ENCODE results near the gene CCDC39.

Gene CCDC39

GRCh38 chr3:180580934-180581333 is 98.4 kb downstream of the CCDC39 start:
- H2BK12ac ChIP-seq (ENCODE audit: low read length) = no peak overlapping the region
- WGBS (ENCODE audit: extremely low coverage, insufficient coverage, insufficient read length) = no CpG with 5 or more reads among the region's 1 CpG
- H3K9me3 ChIP-seq (ENCODE audit: insufficient read depth, low read depth, low read length) = no peaks in the 10 kb centered on the region

GRCh38 chr3:180575571-180575970 is 103.7 kb downstream of the CCDC39 start:
- Histone ChIP-seq H3K27me3 (ENCODE audit: insufficient read depth, low read length) (no peaks in the 10 kb centered on the region), H3K4me1 (ENCODE audit: control insufficient read depth in 1 of 2, insufficient read depth in 2 of 2, low read length in 2 of 2) (no peaks in the 10 kb centered on the region), H4K91ac (ENCODE audit: low read depth, low read length) (no peak overlapping the region), H4K8ac (ENCODE audit: low read depth, low read length) (no peak overlapping the region), H4K12ac (ENCODE audit: low read depth, low read length) (no peak overlapping the region), H2AK5ac (ENCODE audit: low read length) (no peak overlapping the region), H3K79me2 (ENCODE audit: control insufficient read depth, insufficient read depth, low read length, poor library complexity) (no peaks in the 10 kb centered on the region), H3K4ac (ENCODE audit: low read depth, low read length) (no peak overlapping the region), H2BK120ac (ENCODE audit: insufficient read depth, low read length, poor library complexity) (no peak overlapping the region), H3K9ac (ENCODE audit: low read length) (no peak overlapping the region), H3K23ac (ENCODE audit: low read length) (no peak overlapping the region), H3K9me3 (ENCODE audit: insufficient read depth, low read depth, low read length) (no peaks in the 10 kb centered on the region), H3K4me2 (ENCODE audit: low read length) (no peak overlapping the region), H3K79me1 (ENCODE audit: low read length) (no peaks in the 10 kb centered on the region), H3K14ac (ENCODE audit: low read length) (no peak overlapping the region), H3K18ac (ENCODE audit: low read length) (no peak overlapping the region), H3K4me3 (ENCODE audit: low read depth, low read length) (no peak overlapping the region), H3K36me3 (ENCODE audit: control insufficient read depth in 1 of 2, insufficient read depth in 2 of 2, low read length in 2 of 2) (no peaks in the 10 kb centered on the region), H2BK12ac (ENCODE audit: low read length) (no peak overlapping the region), H2AFZ (ENCODE audit: insufficient read depth, low read length, poor library complexity) (no peak overlapping the region), H2BK5ac (ENCODE audit: low read depth, low read length, poor library complexity) (no peak overlapping the region), H3K27ac (ENCODE audit: low read depth, low read length) (no peak overlapping the region)
- whole genome bisulfite sequencing (ENCODE audit: extremely low coverage, insufficient coverage, insufficient read length) = no CpG with 5 or more reads among the region's 3 CpGs
- no peak for DNase-seq

More at GRCh38 chr3:180580934-180581333, 98.4 kb downstream of the CCDC39 start:
- H3K27ac ChIP-seq (ENCODE audit: low read depth, low read length) = no peak overlapping the region
- H4K8ac ChIP-seq (ENCODE audit: low read depth, low read length) = no peak overlapping the region
- H4K12ac ChIP-seq (ENCODE audit: low read depth, low read length) = no peak overlapping the region
- no peak overlapping the region for H2AK5ac ChIP-seq (ENCODE audit: low read length)
- no peak overlapping the region for H3K4me2 ChIP-seq (ENCODE audit: low read length)
- H4K91ac ChIP-seq (ENCODE audit: low read depth, low read length) = no peak overlapping the region
- no peaks in the 10 kb centered on the region for H3K36me3 ChIP-seq (ENCODE audit: control insufficient read depth in 1 of 2, insufficient read depth in 2 of 2, low read length in 2 of 2)
- no peak overlapping the region for H2BK120ac ChIP-seq (ENCODE audit: insufficient read depth, low read length, poor library complexity)
- no peak for DNase-seq
- H3K27me3 ChIP-seq (ENCODE audit: insufficient read depth, low read length) = no peaks in the 10 kb centered on the region
- H3K79me2 ChIP-seq (ENCODE audit: control insufficient read depth, insufficient read depth, low read length, poor library complexity) = no peaks in the 10 kb centered on the region
- no peak overlapping the region for H2BK5ac ChIP-seq (ENCODE audit: low read depth, low read length, poor library complexity)
- no peak overlapping the region for H3K4me3 ChIP-seq (ENCODE audit: low read depth, low read length)
- no peak overlapping the region for H3K9ac ChIP-seq (ENCODE audit: low read length)
- no peak overlapping the region for H3K14ac ChIP-seq (ENCODE audit: low read length)
- no peak overlapping the region for H2AFZ ChIP-seq (ENCODE audit: insufficient read depth, low read length, poor library complexity)
- H3K79me1 ChIP-seq (ENCODE audit: low read length) = no peaks in the 10 kb centered on the region
- H3K4me1 ChIP-seq (ENCODE audit: control insufficient read depth in 1 of 2, insufficient read depth in 2 of 2, low read length in 2 of 2) = no peaks in the 10 kb centered on the region
- no peak overlapping the region for H3K4ac ChIP-seq (ENCODE audit: low read depth, low read length)
- no peak overlapping the region for H3K23ac ChIP-seq (ENCODE audit: low read length)
- no peak overlapping the region for H3K18ac ChIP-seq (ENCODE audit: low read length)

DNA sequence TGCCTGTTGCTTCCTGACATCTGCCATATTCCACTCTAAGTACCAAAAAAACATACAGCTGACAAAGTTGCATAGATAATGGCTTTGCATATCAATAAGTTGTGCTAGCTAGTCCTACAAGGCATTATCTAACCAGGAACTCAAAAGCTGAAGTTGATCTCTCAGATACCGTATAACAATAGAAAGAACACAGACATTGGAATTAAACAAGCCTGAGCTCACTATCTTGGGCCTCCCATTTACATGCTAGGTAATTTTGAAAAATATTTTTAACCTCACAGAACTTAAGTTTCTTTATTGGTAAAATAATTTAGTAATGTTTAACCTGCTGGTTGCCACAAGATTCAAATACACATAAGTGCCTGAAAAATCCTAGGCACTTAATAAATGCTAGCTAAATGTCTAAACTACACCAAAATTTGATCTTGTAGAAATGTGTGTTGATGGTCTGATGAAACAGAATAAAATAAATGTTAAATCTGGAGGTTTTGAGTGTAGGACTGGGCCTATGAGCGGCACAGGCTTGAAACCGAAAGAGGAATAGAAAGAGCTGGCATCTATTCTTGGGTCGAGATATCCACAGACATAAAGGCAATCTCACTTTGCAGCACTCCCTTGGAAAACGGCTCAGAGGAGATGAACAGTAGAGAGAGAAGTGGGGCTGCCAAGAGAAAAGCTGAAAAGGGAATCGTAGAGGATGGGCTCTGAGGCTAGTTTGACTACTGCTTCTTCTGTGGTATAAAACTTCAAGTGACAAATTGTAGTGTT is 107.3 kb downstream of the CCDC39 start:
- Histone ChIP-seq H3K4ac (ENCODE audit: low read depth, low read length) (no peak overlapping the region), H3K79me1 (ENCODE audit: low read length) (no peaks in the 10 kb centered on the region), H3K23ac (ENCODE audit: low read length) (no peak overlapping the region), H3K18ac (ENCODE audit: low read length) (no peak overlapping the region), H3K79me2 (ENCODE audit: control insufficient read depth, insufficient read depth, low read length, poor library complexity) (no peaks in the 10 kb centered on the region), H4K8ac (ENCODE audit: low read depth, low read length) (no peak overlapping the region), H3K9me3 (ENCODE audit: insufficient read depth, low read depth, low read length) (no peaks in the 10 kb centered on the region), H2AK5ac (ENCODE audit: low read length) (no peak overlapping the region), H3K4me3 (ENCODE audit: low read depth, low read length) (no peak overlapping the region), H2BK120ac (ENCODE audit: insufficient read depth, low read length, poor library complexity) (no peak overlapping the region), H4K91ac (ENCODE audit: low read depth, low read length) (no peak overlapping the region), H3K14ac (ENCODE audit: low read length) (no peak overlapping the region), H3K27me3 (ENCODE audit: insufficient read depth, low read length) (no peaks in the 10 kb centered on the region), H4K12ac (ENCODE audit: low read depth, low read length) (no peak overlapping the region), H3K4me2 (ENCODE audit: low read length) (no peak overlapping the region), H3K4me1 (ENCODE audit: control insufficient read depth in 1 of 2, insufficient read depth in 2 of 2, low read length in 2 of 2) (no peaks in the 10 kb centered on the region), H3K9ac (ENCODE audit: low read length) (no peak overlapping the region), H2BK12ac (ENCODE audit: low read length) (no peak overlapping the region), H2AFZ (ENCODE audit: insufficient read depth, low read length, poor library complexity) (no peak overlapping the region), H3K27ac (ENCODE audit: low read depth, low read length) (no peak overlapping the region), H2BK5ac (ENCODE audit: low read depth, low read length, poor library complexity) (no peak overlapping the region), H3K36me3 (ENCODE audit: control insufficient read depth in 1 of 2, insufficient read depth in 2 of 2, low read length in 2 of 2) (no peaks in the 10 kb centered on the region)
- DNase-seq = no peak
- WGBS (ENCODE audit: extremely low coverage, insufficient coverage, insufficient read length) = no CpG with 5 or more reads among the region's 6 CpGs

GRCh38 chr3:180570238-180570637 is 109.1 kb downstream of the CCDC39 start:
- Histone ChIP-seq H3K4me2 (ENCODE audit: low read length) (no peak overlapping the region), H3K4me3 (ENCODE audit: low read depth, low read length) (no peak overlapping the region), H2BK120ac (ENCODE audit: insufficient read depth, low read length, poor library complexity) (no peak overlapping the region), H3K9me3 (ENCODE audit: insufficient read depth, low read depth, low read length) (no peaks in the 10 kb centered on the region), H3K14ac (ENCODE audit: low read length) (no peak overlapping the region), H3K4ac (ENCODE audit: low read depth, low read length) (no peak overlapping the region), H3K4me1 (ENCODE audit: control insufficient read depth in 1 of 2, insufficient read depth in 2 of 2, low read length in 2 of 2) (no peaks in the 10 kb centered on the region), H4K8ac (ENCODE audit: low read depth, low read length) (no peak overlapping the region), H3K79me1 (ENCODE audit: low read length) (no peaks in the 10 kb centered on the region), H3K18ac (ENCODE audit: low read length) (no peak overlapping the region), H4K91ac (ENCODE audit: low read depth, low read length) (no peak overlapping the region), H4K12ac (ENCODE audit: low read depth, low read length) (no peak overlapping the region), H3K27me3 (ENCODE audit: insufficient read depth, low read length) (no peaks in the 10 kb centered on the region), H2BK5ac (ENCODE audit: low read depth, low read length, poor library complexity) (no peak overlapping the region), H3K23ac (ENCODE audit: low read length) (no peak overlapping the region), H2AFZ (ENCODE audit: insufficient read depth, low read length, poor library complexity) (no peak overlapping the region), H2BK12ac (ENCODE audit: low read length) (no peak overlapping the region), H2AK5ac (ENCODE audit: low read length) (no peak overlapping the region), H3K27ac (ENCODE audit: low read depth, low read length) (no peak overlapping the region), H3K36me3 (ENCODE audit: control insufficient read depth in 1 of 2, insufficient read depth in 2 of 2, low read length in 2 of 2) (no peaks in the 10 kb centered on the region), H3K79me2 (ENCODE audit: control insufficient read depth, insufficient read depth, low read length, poor library complexity) (no peaks in the 10 kb centered on the region), H3K9ac (ENCODE audit: low read length) (no peak overlapping the region)
- DNase-seq = no peak
- WGBS (ENCODE audit: extremely low coverage, insufficient coverage, insufficient read length) = no CpG with 5 or more reads among the region's 4 CpGs

All from trophoblast cell (in vitro differentiated cells and primary cell).